ENCODE results near the gene PAQR9.

GRCh38 chr3:142963516-142964448 is at the start of gene PAQR9:
- no peak for TF ChIP-seq POLR2AphosphoS5 (IDR thresholded peaks at IDR 0.05; ENCODE audit: low read depth, low read length)
- TF ChIP-seq POLR2A (IDR thresholded peaks at IDR 0.05; ENCODE audit: low read depth, low read length), result no peak
- TF ChIP-seq TAF1 (IDR thresholded peaks at IDR 0.05; ENCODE audit: low read depth, low read length), result no peak

Data from GM12891 (cell line).